Gastrocnemius medialis (tissue), 4 donors: ENCODE measurements around the gene VGLL4.

ENCODE experiments used
- POLR2A ChIP-seq, 2 donors: fragments of 450-650 bp; IDR thresholded peaks; one replicate each; pipeline ENCODE4 v1.6.1; 2017; ENCODE audit warnings: antibody characterized with exemption in 2 of 2, mild to moderate bottlenecking in 2 of 2, moderate library complexity in 2 of 2
- TF ChIP-seq, protein P1 (sequence below), 5 experiments: fragments of 450-650 bp in 3 of 5; fragments of 200-600 bp in 2 of 5; sonication (generic) in 2 of 5; IDR thresholded peaks in 4 of 5; conservative IDR thresholded peaks in 1 of 5; 1 replicate in 4 of 5; 2 replicates in 1 of 5; pipeline ENCODE4 v1.5.1; 2016 to 2019; ENCODE audit warnings: antibody characterized with exemption in 5 of 5, mild to moderate bottlenecking in 3 of 5, moderate library complexity in 3 of 5

- TF ChIP-seq, protein P1, sequence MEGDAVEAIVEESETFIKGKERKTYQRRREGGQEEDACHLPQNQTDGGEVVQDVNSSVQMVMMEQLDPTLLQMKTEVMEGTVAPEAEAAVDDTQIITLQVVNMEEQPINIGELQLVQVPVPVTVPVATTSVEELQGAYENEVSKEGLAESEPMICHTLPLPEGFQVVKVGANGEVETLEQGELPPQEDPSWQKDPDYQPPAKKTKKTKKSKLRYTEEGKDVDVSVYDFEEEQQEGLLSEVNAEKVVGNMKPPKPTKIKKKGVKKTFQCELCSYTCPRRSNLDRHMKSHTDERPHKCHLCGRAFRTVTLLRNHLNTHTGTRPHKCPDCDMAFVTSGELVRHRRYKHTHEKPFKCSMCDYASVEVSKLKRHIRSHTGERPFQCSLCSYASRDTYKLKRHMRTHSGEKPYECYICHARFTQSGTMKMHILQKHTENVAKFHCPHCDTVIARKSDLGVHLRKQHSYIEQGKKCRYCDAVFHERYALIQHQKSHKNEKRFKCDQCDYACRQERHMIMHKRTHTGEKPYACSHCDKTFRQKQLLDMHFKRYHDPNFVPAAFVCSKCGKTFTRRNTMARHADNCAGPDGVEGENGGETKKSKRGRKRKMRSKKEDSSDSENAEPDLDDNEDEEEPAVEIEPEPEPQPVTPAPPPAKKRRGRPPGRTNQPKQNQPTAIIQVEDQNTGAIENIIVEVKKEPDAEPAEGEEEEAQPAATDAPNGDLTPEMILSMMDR (IDR thresholded peaks at IDR 0.05 in 4 of 5, conservative IDR thresholded peaks at IDR 0.05 in 1 of 5), result no peak
- TF ChIP-seq POLR2A (IDR thresholded peaks at IDR 0.05), result no peak
Observed at GRCh38 chr3:11563865-11564185, 79.9 kb downstream of the VGLL4 start.
